HEK293 (cell line): ENCODE data around the gene PTPN4.

Source experiments
- CTCF ChIA-PET: fragments of 350-600 bp; formaldehyde crosslinking; extraction: SDS; loops from one replicate; lab custom pipeline; 2021; ENCODE audit warnings: antibody characterized with exemption; lab: Yijun Ruan, JAX
- POLR2A ChIA-PET: fragments of 300-600 bp; formaldehyde crosslinking; extraction: SDS; loops from one replicate; lab custom pipeline; 2020; ENCODE audit warnings: antibody characterized with exemption, inconsistent platforms; lab: Yijun Ruan, JAX
- H3K27ac ChIP-seq: fragments of 200-500 bp; sonication (Bioruptor generic); 2 replicates; pipeline ENCODE4 v1.5.1; 2014; ENCODE audit warnings: low read depth, low read length, control low read depth, inconsistent platforms; ENCODE audit errors: extremely low read depth
- H3K36me3 ChIP-seq, 2 experiments: fragments of 200-500 bp in 1 of 2; sonication (Bioruptor generic) in 1 of 2; 1 replicate in 1 of 2; 2 replicates in 1 of 2; pipeline ENCODE4 v1.5.1; 2014 to 2017; ENCODE audit warnings: inconsistent platforms in 2 of 2, low read length in 2 of 2; ENCODE audit not compliant: control insufficient read depth in 2 of 2, insufficient read depth in 1 of 2
- H3K4me1 ChIP-seq: fragments of 200-500 bp; sonication (Bioruptor generic); 2 replicates; pipeline ENCODE4 v1.5.1; 2014; ENCODE audit warnings: mild to moderate bottlenecking, low read length, inconsistent platforms; ENCODE audit not compliant: control insufficient read depth, insufficient read depth
- H3K4me3 ChIP-seq: 2 replicates; pipeline ENCODE4 v1.5.1; 2011; ENCODE audit warnings: low read depth, mild to moderate bottlenecking, control low read depth, low read length, moderate library complexity
- H3K9me3 ChIP-seq: fragments of 200-500 bp; sonication (Bioruptor generic); 2 replicates; pipeline ENCODE4 v1.5.1; 2014; ENCODE audit warnings: low read depth, low read length, inconsistent platforms; ENCODE audit not compliant: control insufficient read depth, insufficient read depth
- AEBP2 ChIP-seq: fragments of 450-650 bp; formaldehyde crosslinking; IDR thresholded peaks from 2 replicates; pipeline ENCODE4 v1.5.1; 2016; ENCODE audit warnings: missing biosample characterization, missing genetic modification characterization, borderline replicate concordance
- BCL11A ChIP-seq: fragments of 450-650 bp; formaldehyde crosslinking; IDR thresholded peaks from 2 replicates; pipeline ENCODE4 v1.5.1; 2016; ENCODE audit warnings: low read depth, missing biosample characterization, missing genetic modification characterization
- FEZF1 ChIP-seq: fragments of 450-650 bp; formaldehyde crosslinking; IDR thresholded peaks from 2 replicates; pipeline ENCODE4 v1.5.1; 2016; ENCODE audit warnings: missing biosample characterization, missing genetic modification characterization
- GLI2 ChIP-seq: fragments of 450-650 bp; formaldehyde crosslinking; IDR thresholded peaks from 2 replicates; pipeline ENCODE4; 2017; ENCODE audit warnings: missing biosample characterization, missing genetic modification characterization, low read depth, borderline replicate concordance
- GLIS1 ChIP-seq: fragments of 450-650 bp; formaldehyde crosslinking; IDR thresholded peaks from 2 replicates; pipeline ENCODE4 v1.5.1; 2016; ENCODE audit warnings: missing biosample characterization, missing genetic modification characterization
- HOXD13 ChIP-seq: sonication (generic); formaldehyde crosslinking; IDR thresholded peaks from 2 replicates; pipeline ENCODE4 v1.8.0; 2022; ENCODE audit warnings: missing genetic modification reagents, borderline replicate concordance
- KLF10 ChIP-seq: fragments of 450-650 bp; IDR thresholded peaks from 2 replicates; pipeline ENCODE4 v1.5.1; 2018; ENCODE audit warnings: missing biosample characterization, mild to moderate bottlenecking, missing genetic modification characterization
- OVOL3 ChIP-seq: fragments of 450-650 bp; formaldehyde crosslinking; IDR thresholded peaks from 2 replicates; pipeline ENCODE4 v1.5.1; 2016; ENCODE audit warnings: missing biosample characterization, missing genetic modification characterization
- TRIM28 ChIP-seq: IDR thresholded peaks from 2 replicates; pipeline ENCODE4 v1.6.1; 2011; ENCODE audit warnings: low read length, control low read depth, borderline replicate concordance
- YY2 ChIP-seq: fragments of 450-650 bp; formaldehyde crosslinking; IDR thresholded peaks from 2 replicates; pipeline ENCODE4 v1.5.1; 2016; ENCODE audit warnings: missing biosample characterization, missing genetic modification characterization
- ZBTB6 ChIP-seq: fragments of 450-650 bp; formaldehyde crosslinking; IDR thresholded peaks from 2 replicates; pipeline ENCODE4 v1.5.1; 2017; ENCODE audit warnings: missing biosample characterization, missing genetic modification characterization
- ZNF112 ChIP-seq: fragments of 450-650 bp; formaldehyde crosslinking; IDR thresholded peaks from 2 replicates; pipeline ENCODE4 v1.5.0; 2017; ENCODE audit warnings: missing biosample characterization, missing genetic modification characterization
- ZNF121 ChIP-seq: fragments of 450-650 bp; formaldehyde crosslinking; IDR thresholded peaks from 2 replicates; pipeline ENCODE4 v1.5.1; 2016; ENCODE audit warnings: missing biosample characterization, missing genetic modification characterization
- ZNF214 ChIP-seq: fragments of 450-650 bp; formaldehyde crosslinking; IDR thresholded peaks from 2 replicates; pipeline ENCODE4 v1.5.1; 2017; ENCODE audit warnings: missing biosample characterization, mild to moderate bottlenecking, missing genetic modification characterization, borderline replicate concordance
- ZNF302 ChIP-seq: fragments of 450-650 bp; formaldehyde crosslinking; IDR thresholded peaks from 2 replicates; pipeline ENCODE4 v1.5.1; 2016; ENCODE audit warnings: missing biosample characterization, missing genetic modification characterization, low read depth
- ZNF341 ChIP-seq: fragments of 450-650 bp; formaldehyde crosslinking; IDR thresholded peaks from 2 replicates; pipeline ENCODE4; 2016; ENCODE audit warnings: low read depth, missing biosample characterization, missing genetic modification characterization
- ZNF37A ChIP-seq: fragments of 450-650 bp; IDR thresholded peaks from 2 replicates; pipeline ENCODE4 v1.5.1; 2018; ENCODE audit warnings: missing biosample characterization, missing genetic modification characterization
- ZNF391 ChIP-seq: fragments of 450-650 bp; formaldehyde crosslinking; IDR thresholded peaks from 2 replicates; pipeline ENCODE4 v1.5.1; 2016; ENCODE audit warnings: low read depth, missing biosample characterization, missing genetic modification characterization, borderline replicate concordance
- ZNF404 ChIP-seq: fragments of 450-650 bp; formaldehyde crosslinking; IDR thresholded peaks from 2 replicates; pipeline ENCODE4 v1.5.1; 2017; ENCODE audit warnings: missing biosample characterization, missing genetic modification characterization
- ZNF433 ChIP-seq: fragments of 450-650 bp; formaldehyde crosslinking; IDR thresholded peaks from 2 replicates; pipeline ENCODE4 v1.5.1; 2016; ENCODE audit warnings: missing biosample characterization, missing genetic modification characterization, low read depth
- ZNF473 ChIP-seq: fragments of 450-650 bp; formaldehyde crosslinking; IDR thresholded peaks from 2 replicates; pipeline ENCODE4 v1.5.1; 2017; ENCODE audit warnings: missing biosample characterization, missing genetic modification characterization
- ZNF555 ChIP-seq: fragments of 450-650 bp; formaldehyde crosslinking; conservative IDR thresholded peaks from 2 replicates; pipeline ENCODE4 v1.5.1; 2017; ENCODE audit warnings: missing biosample characterization, mild to moderate bottlenecking, missing genetic modification characterization, inconsistent platforms
- ZNF621 ChIP-seq: fragments of 450-650 bp; formaldehyde crosslinking; IDR thresholded peaks from 2 replicates; pipeline ENCODE4 v1.5.1; 2017; ENCODE audit warnings: missing biosample characterization, missing genetic modification characterization
- ZNF623 ChIP-seq: fragments of 450-650 bp; formaldehyde crosslinking; IDR thresholded peaks from 2 replicates; pipeline ENCODE4 v1.5.1; 2016; ENCODE audit warnings: missing biosample characterization, missing genetic modification characterization
- ZNF626 ChIP-seq: fragments of 450-650 bp; sonication (Bioruptor Pico); formaldehyde crosslinking; IDR thresholded peaks from 2 replicates; pipeline ENCODE4 v1.5.1; 2018; ENCODE audit warnings: missing biosample characterization, missing genetic modification characterization, inconsistent platforms
- ZNF654 ChIP-seq: fragments of 450-650 bp; formaldehyde crosslinking; IDR thresholded peaks from 2 replicates; pipeline ENCODE4 v1.5.1; 2016; ENCODE audit warnings: low read depth, missing biosample characterization, missing genetic modification characterization
- ZNF707 ChIP-seq: fragments of 450-650 bp; formaldehyde crosslinking; IDR thresholded peaks from 2 replicates; pipeline ENCODE4 v1.5.1; 2016; ENCODE audit warnings: missing biosample characterization, missing genetic modification characterization
- ZNF830 ChIP-seq: fragments of 450-650 bp; IDR thresholded peaks from 2 replicates; pipeline ENCODE4 v1.5.0; 2018; ENCODE audit warnings: missing biosample characterization, missing genetic modification characterization, low read depth, mild to moderate bottlenecking, moderate library complexity
- TF ChIP-seq, protein P1 (sequence below): fragments of 450-650 bp; formaldehyde crosslinking; IDR thresholded peaks from 2 replicates; pipeline ENCODE4 v1.5.1; 2016; ENCODE audit warnings: missing biosample characterization, missing genetic modification characterization
- TF ChIP-seq, protein P2 (sequence below): fragments of 450-650 bp; formaldehyde crosslinking; IDR thresholded peaks from 2 replicates; pipeline ENCODE4 v1.5.1; 2016; ENCODE audit warnings: missing biosample characterization, missing genetic modification characterization

PTPN4 gene

GRCh38 chr2:119759451-119760236 is at the start of gene PTPN4:
TSS of gene PTPN4 (plus strand) at chr2:119759922. CDS start at chr2:119809854, 49,932 bp downstream.
- CTCF ChIA-PET: interaction anchor here (0.6 to 2.0 kb wide), 7 partner anchors 57 to 448 kb away, joined by 3 to 5 read pairs (median 4); partner anchors contain the start of gene EPB41L5
- Histone ChIP-seq H3K9me3 (no peaks in the 10 kb centered on the region), H3K36me3 (no peaks in the 10 kb centered on the region), H3K27ac (peak within 1 kb of the TSS; percentile 95), H3K4me3 (peak within 1 kb of the TSS; percentile 52), H3K4me1 (peaks cover 8% of the 10 kb centered on the region; the same call in 1 of the 2 replicates)
- POLR2A ChIA-PET: interaction anchor here (0.6 to 1.2 kb wide), 15 partner anchors 9 to 754 kb away, joined by 3 to 7 read pairs (median 5); partner anchors contain the start of genes EPB41L5, RALB and TMEM177
- TF ChIP-seq ZNF391 (tag by site-specific recombination) (peak; percentile 41; the same call in 1 of the 2 replicates), HOXD13 (CRISPR knock-in tag) (no peak), ZNF302 (tag by site-specific recombination) (no peak), ZNF654 (tag by site-specific recombination) (no peak), BCL11A (peak; percentile 52; the same call in 1 of the 2 replicates), ZBTB6 (tag by site-specific recombination) (peak; percentile 72), ZNF341 (tag by site-specific recombination) (peak; percentile 76), FEZF1 (tag by site-specific recombination) (no peak), TRIM28 (peak; percentile 75; the same call in 1 of the 2 replicates), ZNF621 (no peak), ZNF433 (tag by site-specific recombination) (no peak), ZNF623 (tag by site-specific recombination) (no peak), ZNF830 (no peak), OVOL3 (tag by site-specific recombination) (no peak), ZNF555 (tag by site-specific recombination) (no peak), ZNF121 (tag by site-specific recombination) (no peak), ZNF37A (no peak), KLF10 (tag by site-specific recombination) (peak; percentile 79), ZNF112 (no peak), GLI2 (no peak), GLIS1 (peak; percentile 93), YY2 (tag by site-specific recombination) (peak; percentile 71), ZNF626 (no peak), ZNF404 (tag by site-specific recombination) (no peak), ZNF214 (tag by site-specific recombination) (no peak), ZNF473 (tag by site-specific recombination) (no peak), ZNF707 (tag by site-specific recombination) (no peak), AEBP2 (tag by site-specific recombination) (no peak)
- TF ChIP-seq, protein P1, sequence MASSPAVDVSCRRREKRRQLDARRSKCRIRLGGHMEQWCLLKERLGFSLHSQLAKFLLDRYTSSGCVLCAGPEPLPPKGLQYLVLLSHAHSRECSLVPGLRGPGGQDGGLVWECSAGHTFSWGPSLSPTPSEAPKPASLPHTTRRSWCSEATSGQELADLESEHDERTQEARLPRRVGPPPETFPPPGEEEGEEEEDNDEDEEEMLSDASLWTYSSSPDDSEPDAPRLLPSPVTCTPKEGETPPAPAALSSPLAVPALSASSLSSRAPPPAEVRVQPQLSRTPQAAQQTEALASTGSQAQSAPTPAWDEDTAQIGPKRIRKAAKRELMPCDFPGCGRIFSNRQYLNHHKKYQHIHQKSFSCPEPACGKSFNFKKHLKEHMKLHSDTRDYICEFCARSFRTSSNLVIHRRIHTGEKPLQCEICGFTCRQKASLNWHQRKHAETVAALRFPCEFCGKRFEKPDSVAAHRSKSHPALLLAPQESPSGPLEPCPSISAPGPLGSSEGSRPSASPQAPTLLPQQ (tag by site-specific recombination): peak; percentile 76; the same call in 1 of the 2 replicates
- TF ChIP-seq, protein P2, sequence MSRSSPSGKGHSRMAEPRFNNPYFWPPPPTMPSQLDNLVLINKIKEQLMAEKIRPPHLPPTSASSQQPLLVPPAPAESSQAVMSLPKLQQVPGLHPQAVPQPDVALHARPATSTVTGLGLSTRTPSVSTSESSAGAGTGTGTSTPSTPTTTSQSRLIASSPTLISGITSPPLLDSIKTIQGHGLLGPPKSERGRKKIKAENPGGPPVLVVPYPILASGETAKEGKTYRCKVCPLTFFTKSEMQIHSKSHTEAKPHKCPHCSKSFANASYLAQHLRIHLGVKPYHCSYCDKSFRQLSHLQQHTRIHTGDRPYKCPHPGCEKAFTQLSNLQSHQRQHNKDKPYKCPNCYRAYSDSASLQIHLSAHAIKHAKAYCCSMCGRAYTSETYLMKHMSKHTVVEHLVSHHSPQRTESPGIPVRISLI (tag by site-specific recombination): no peak
